Muscle of back (tissue), 11 donors: Measurements from ENCODE around the gene STRADA. TPM values are rescaled to one million over a fixed set of nuclear protein-coding genes. Genes with fewer than 3 reads are reported as not detected.

ENCODE experiments used
- DNase-seq, 3 donors: peaks; one replicate each; pipeline versions ENCODE4 v3.0.0 to v3.0.0-alpha.2; 2013
- polyA plus RNA-seq, 10 donors: library from polyadenylated mRNA; unstranded; fragments of 120-200 nt; gene quantifications; one replicate each; pipeline ENCODE4 v1.2.1, GENCODE V29; 2013; ENCODE audit not compliant: insufficient read length in 10 of 10

STRADA gene
- polyA plus RNA-seq, 10 donors: 19.1 to 46.5 (median 27.4) TPM

DNA sequence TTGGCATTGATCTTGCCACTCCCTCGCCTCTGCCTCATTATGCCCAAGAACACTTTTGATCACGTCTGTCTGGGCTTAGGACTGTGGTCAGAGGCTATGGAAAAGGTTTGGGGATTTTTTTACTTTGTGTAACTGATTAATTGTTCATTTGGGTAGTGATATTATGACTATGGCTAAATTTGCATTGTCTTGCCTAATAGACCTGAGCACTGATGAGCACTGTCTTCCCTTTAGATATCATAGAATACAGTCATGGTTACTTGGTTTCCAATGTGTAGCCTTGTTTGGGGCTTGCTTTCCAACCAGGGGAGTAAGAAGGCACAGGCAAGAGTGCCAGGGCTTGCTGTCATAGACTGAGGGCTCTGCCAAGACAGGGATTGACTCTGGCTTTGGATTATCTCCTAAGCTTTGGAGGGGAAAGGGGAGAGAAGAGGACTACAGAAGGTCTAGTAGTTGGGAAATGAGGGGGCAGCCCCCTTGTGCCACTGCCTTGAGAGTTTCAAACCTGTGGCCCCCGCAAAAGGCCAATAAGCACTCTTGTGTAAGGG is 55.4 kb downstream of the STRADA start:
- no peak for DNase-seq

DNA sequence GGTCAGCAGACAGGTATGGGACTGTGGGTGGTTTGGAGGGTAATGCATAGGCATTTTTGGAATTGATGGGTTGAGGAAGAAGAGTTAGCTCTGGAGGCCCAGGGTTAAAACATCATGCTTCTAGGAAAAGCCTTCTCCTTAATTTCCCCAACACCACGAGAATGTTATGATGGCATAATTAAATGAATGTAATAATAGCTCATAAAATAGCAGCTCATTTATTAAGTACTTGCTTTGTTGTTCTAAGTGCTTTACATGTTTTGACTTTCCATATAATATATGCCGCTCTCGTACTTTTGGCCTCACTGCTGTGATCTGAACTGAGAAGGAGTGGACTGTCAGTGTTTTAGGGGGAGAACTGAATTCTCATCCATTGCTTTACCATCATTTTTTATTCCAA is 56.0 kb downstream of the STRADA start:
- DNase-seq: no peak

DNA sequence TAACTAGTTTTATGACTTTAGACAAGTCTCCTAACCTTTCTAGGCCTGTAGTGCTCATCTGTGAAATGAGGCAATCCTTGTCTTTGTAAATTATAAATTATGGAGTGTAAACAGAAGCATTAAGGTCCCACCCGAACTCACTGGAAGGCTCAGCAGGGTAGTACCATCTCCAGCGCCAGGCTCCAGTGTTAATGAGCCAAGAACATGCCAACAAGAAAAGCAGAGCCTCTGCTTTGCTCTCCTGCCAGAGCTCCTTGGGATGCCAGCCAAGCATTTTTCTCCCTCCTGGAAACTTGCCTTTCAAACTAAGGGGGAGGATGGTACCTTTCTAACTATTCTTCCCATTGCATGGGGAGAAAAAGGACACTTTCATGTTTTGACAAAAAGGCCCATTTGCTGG is 56.6 kb downstream of the STRADA start:
- DNase-seq: no peak

DNA sequence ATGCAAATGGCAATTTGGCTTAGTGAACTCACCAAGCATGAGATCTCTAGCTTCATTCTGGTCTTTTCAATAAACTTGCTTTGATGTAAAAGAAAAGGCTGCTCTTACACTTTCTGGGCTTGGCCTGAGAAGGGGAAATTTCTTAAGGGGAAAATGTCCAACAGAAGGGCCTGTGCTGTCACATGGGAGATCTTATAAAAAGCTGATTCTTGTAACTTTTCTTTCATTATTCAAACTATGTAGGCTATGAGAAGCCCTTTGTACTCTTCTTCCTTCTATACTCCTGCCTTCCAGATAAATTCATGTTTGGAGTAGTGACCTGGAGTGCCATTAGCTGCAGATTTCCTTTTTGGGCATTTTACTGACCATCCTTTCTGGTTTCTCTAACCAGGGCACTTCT is 58.6 kb downstream of the STRADA start:
- DNase-seq: no peak

DNA sequence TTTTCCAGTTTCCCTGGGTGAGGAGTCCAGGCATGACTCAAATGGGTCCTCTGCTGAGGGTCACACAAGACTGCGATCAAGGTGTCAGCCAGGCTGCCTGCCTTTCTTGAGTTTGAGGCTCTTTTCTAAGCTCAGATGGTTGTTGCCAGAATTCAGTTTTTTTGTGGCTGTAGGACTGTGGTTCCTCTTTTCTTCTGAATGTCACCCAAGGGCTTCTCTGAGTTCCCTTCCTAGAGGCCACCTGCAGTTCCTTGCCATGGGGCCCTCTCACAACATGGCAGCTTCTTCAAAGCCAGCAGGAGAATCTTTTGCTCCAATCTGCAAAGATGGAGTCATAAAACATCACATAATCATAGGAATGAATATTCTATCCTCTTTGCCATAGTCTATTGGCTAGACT is 59.2 kb downstream of the STRADA start:
- DNase-seq: no peak

DNA sequence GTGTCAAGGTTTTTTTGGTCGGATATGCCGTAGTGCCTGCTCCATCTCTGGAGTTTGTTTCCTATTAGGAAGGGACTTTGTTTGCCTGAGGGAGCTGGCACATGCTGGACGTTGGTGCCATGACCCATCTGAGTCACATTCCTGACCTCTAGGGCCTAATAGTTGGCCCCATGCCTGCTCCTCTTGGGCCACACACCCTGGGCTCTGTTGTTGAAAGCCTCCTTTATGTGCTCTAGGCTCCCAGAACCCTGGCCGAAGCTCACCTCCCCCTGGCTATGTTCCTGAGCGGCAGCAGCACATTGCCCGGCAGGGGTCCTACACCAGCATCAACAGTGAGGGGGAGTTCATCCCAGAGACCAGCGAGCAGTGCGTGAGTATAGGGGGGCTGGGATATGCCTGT is 60.1 kb downstream of the STRADA start:
- no peak for DNase-seq

DNA sequence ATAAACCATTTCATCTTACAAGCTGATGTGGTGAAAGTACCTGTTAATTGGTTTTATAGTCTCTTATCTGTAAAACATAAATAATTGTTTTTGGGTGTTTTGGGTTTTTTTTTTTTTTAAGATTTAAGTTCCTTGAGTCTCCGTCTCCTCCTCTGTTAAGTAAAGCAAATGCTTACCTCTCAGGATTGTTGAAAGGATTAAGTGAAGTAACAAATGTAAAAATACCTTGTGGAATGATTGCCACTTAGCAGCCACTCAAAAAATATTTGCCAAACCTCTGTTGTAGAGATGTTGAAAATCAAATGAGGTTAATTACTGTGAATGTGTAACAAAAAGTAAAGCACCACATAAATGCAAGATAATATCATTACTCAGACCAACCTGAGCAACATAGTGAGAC is 60.9 kb downstream of the STRADA start:
- no peak for DNase-seq

DNA sequence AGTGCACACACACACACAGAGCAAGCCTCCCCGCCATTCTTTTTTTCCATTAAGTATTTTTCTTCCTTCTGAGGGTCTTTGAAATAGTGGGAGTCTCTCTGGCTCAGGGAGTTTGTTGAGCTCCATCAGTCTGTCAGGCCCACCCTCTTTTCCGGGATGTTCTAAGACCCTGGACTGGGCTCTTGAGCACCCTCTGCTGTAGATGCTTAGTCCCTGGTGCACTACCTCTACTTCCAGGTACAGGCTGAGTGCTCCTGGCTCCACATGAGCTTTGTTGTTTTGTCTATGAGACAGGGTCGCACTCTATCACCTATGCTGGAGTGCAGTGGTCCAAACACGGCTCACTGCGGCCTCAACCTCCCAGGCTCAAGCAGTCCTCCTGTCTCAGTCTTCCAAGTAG is 62.4 kb downstream of the STRADA start:
- no peak for DNase-seq

DNA sequence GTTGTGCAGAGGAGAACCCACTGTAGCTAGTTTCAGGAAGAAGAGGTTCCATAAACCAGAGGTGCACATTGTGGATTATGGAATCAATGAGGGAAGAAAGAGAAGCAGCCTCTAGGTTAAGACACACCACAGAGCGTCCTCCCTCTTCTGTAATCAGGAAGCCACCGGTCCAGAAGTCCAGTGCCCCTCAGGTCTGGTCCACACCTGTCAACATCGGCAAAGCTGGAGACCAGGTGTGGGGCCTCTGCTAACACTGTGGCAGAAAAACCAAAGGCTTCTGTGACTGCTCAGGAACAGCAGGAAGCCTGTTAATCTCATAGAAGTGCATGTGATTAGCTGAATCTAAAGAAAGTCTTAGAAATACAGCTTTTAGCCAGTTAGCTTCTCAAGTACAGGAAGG is 65.0 kb downstream of the STRADA start:
- no peak for DNase-seq

DNA sequence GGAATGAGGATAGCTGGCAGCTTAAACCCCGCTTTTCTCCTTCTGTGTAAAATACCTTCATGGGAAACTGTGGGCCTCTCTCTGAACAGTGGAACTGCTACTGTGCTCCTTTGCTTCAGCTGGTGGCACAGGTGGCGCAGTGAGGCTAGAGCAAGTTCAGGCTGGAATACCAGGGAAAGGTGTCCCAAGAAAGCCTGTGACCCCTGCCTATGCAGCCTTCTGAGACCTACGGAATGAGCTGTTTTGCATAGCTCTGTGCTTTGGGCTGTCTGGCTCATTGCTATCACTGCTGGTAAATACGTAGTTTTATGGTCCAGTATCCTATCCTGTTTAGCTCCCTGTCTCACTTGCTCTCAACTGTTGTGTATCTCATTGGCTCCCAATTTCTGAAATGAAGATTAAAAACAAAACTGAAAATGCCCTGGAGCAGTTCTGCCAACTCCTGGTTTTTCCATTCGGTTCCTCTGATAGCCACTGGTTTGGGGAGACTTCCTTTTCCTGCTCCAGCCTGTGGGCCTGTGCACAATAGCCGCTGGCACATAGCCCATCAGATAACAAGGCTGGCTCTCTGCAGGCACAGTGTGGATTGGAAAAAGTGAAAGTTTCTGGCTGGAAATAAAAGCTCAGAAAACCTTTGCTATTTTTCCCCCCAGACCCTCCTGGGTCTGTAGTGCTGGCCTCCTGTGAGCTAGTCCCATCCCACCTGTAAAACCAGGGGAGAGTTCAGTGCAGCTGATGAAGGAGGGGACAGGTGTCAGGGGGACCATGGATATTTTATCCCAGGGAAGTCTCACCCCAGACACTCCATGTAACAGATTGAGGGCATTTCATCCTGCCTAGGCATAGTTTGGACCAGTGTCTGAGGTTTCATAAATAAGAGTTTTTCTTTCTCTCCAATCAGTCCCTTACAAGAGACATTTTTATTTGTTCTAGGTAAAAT is 65.7 kb downstream of the STRADA start:
- DNase-seq: peak; percentile 34 to 52 (median 37)

DNA sequence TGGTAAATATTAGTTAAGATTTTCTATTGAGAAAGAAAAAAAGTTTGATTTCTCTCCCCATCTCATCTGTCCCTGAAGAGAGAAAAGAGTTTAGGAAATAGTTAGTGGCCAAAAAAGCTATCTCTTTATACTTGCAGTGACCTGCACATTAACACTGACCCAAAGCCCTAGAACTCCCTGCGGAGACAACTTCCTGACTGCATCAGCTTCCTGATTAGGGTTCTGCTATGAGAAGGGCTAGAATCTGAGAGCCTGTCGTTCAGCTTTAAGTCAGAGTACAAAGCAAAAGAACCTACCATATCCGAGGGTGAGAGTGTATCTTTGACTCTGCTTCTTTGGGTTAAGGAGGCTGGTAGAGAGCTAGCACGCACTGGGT is 66.4 kb downstream of the STRADA start:
- no peak for DNase-seq

DNA sequence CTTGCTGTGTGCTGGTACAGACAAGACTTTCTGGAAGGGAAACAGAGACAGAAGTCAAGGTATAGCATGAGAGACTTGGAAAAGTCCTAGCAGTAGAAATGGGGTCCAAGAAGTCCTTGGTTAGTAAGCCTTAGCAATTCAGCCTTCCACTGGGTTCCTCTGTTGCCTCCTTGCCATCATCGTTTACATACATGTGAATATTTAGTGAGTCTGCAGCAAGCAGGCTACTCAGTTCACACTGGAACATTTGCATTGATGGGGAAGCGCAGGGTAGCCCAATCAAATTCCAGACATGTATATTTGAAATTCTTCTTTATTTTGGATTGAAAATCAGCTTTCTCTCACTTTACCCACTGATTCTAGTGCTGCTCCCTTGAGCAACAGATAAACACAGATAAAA is 68.7 kb downstream of the STRADA start:
- no peak for DNase-seq

DNA sequence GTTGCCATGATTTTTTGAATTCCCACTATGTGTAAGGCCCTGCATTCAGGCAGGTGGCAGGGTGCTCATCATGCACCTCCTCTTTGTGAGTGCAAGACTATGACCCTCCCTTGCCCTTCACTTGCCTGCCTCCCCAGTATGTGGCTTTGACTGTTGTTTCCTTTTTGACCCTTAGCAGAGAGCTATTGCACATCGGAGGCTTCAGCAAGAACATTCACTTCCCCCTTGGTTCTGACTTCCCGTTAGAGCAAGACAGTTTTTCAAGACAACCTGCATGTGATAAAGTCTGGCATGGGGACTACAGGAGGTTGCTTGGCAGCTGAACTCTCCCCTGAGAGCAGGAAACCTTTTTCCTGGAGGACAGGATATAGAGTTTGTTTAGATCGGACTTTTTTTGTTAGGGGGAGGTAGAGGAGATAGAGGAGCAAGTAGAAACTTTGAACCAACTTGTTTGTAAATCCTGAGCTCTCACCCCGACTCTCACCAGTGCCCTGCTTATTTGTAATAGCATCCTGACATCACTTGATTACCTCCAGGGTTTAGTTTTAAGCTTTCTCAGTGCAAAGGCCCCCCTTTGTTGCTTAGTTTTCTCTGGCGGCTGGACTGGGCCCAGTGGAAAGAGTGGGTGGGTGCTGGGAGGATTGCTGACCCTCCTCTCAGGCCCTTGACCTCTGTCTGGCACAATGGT is 75.9 kb downstream of the STRADA start:
- peak; percentile 2 to 41 (median 20) for DNase-seq

DNA sequence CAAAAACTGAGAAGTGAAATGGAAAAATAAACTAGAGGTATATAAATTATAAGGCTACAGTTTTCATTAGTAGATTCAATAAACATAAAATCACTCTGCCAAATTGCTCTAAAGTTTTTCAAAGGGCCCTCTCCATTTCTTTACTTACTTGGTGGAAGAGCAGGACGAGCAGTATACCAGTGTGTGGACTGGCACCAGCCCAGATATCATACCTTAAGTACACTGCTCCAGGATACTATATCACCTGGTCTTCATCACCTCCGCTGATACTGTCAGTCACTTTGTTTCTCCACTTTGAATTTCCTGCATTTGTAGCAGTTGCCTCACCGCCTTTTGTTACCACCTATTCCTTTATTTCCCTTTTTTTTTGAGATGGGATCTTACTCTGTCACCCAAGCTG is 81.7 kb downstream of the STRADA start:
- no peak for DNase-seq

DNA sequence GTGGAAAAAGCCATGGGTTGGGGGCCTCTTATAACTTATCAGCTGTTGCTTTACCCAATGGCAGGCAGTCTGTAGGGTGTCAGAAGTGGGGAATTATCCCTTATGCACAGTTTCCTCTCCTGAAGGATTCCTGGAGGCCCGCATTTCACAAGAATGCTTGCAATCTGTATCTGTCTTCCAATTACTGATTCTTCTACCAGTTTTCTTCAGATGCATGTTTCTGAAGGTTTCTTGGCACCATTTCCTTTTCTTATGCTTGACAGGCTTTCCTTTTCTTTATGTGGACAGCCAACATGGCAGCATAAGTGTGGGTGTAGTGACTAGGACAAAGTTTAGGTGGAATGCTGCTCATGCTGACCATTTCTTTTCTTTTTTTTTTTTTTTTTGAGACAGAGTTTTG is 83.2 kb downstream of the STRADA start:
- no peak for DNase-seq

DNA sequence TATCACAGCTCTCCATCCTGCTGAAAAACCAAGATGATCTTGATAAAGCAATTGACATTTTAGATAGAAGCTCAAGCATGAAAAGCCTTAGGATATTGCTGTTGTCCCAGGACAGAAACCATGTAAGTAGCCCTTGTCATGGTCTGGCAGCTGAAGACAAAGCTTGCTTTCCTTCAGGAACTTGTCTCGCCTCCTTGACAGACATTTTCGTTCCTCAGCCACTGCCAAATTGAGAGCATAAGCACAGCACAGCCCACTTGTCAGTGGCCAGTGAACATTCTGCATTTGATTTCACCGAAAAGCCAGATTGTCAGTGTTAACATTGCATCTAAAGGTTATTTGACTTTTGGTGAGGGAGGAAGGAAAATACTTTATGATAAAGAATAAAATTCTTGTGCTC is 83.8 kb downstream of the STRADA start:
- no peak for DNase-seq

DNA sequence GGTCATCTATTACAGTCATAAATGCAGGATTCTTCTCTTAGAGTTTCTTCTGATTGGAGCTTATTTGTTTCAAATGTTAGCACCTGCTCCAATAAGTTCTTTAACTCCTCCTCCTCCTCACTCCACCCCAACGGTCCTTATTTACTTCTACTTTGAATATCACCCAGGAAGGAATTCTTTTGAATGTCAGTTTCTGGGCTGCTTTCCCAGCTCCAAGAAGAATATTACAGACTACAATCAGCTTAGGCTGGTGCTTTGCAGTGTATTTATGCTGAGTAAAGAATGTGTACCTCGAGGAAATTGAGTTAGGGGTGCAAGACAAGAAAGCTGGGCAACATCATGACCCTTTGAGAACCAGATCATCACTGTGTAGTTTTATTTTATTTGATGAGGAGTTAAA is 88.5 kb downstream of the STRADA start:
- DNase-seq: no peak

Other genes starting within 250 kb of the STRADA start
- gene KCNH6, start 218.4 kb downstream of the STRADA start, polyA plus RNA-seq: under 1 TPM in 2 of 10 donors, not detected in 8; 0.06 to 0.10 TPM
- gene DCAF7, start 191.3 kb downstream of the STRADA start, polyA plus RNA-seq: 10 to 100 TPM; 36.4 to 50.4 (median 41.8) TPM
- gene TACO1, start 140.9 kb downstream of the STRADA start, polyA plus RNA-seq: 10 to 100 TPM; 14.6 to 18.6 (median 17.2) TPM
- gene MAP3K3, start 119.4 kb downstream of the STRADA start, polyA plus RNA-seq: 10 to 100 TPM; 20.2 to 27.9 (median 23.7) TPM
- 10 to 100 TPM in 4 of 10 donors, 1 to 10 TPM in 6; 6.1 to 24.9 (median 8.7) TPM for gene LIMD2, start 41.7 kb downstream of the STRADA start, polyA plus RNA-seq
- gene CCDC47, start 31.8 kb upstream of the STRADA start, polyA plus RNA-seq: 10 to 100 TPM; 49.1 to 61.7 (median 56.2) TPM
- 100 to 1,000 TPM in 6 of 10 donors, 10 to 100 TPM in 4; 76.6 to 144 (median 106) TPM for gene DDX42, start 32.4 kb upstream of the STRADA start, polyA plus RNA-seq
- 100 to 1,000 TPM in 8 of 10 donors, 10 to 100 TPM in 2; 90.1 to 125 (median 107) TPM for gene PSMC5, start 85.6 kb upstream of the STRADA start, polyA plus RNA-seq
- 10 to 100 TPM; 29.7 to 38.3 (median 33.2) TPM for gene FTSJ3, start 85.9 kb upstream of the STRADA start, polyA plus RNA-seq
- gene SMARCD2, start 100.9 kb upstream of the STRADA start, polyA plus RNA-seq: 10 to 100 TPM; 26.3 to 45.2 (median 30.7) TPM
- 10 to 100 TPM in 2 of 10 donors, 1 to 10 TPM in 7, not detected in 1; 1.2 to 27.5 (median 5.8) TPM for gene CSH2, start 131.9 kb upstream of the STRADA start, polyA plus RNA-seq
- gene GH2, start 140.1 kb upstream of the STRADA start, polyA plus RNA-seq: under 1 TPM in 3 of 10 donors, not detected in 7; 0.16 to 0.98 (median 0.76) TPM
- gene CSH1, start 154.8 kb upstream of the STRADA start, polyA plus RNA-seq: 10 to 100 TPM in 4 of 10 donors, 1 to 10 TPM in 5, not detected in 1; 2.0 to 42.4 (median 7.8) TPM
- gene CSHL1, start 169.5 kb upstream of the STRADA start, polyA plus RNA-seq: under 1 TPM in 4 of 10 donors, not detected in 6; 0.60 to 0.98 (median 0.70) TPM
- under 1 TPM in 1 of 10 donors, not detected in 9; 0.19 TPM for gene GH1, start 177.0 kb upstream of the STRADA start, polyA plus RNA-seq
- gene CD79B, start 190.5 kb upstream of the STRADA start, polyA plus RNA-seq: 1 to 10 TPM; 1.9 to 4.1 (median 3.1) TPM
- 10 to 100 TPM; 11.6 to 52.0 (median 38.1) TPM for gene SCN4A, start 231.1 kb upstream of the STRADA start, polyA plus RNA-seq